ENCODE results near the gene OR1E1.
"Not testable (repeated sequence)": the region's sequence is repeated elsewhere in the genome, so short reads cannot be mapped to it uniquely, and the experiment has no call there.

Gene OR1E1, protein sequence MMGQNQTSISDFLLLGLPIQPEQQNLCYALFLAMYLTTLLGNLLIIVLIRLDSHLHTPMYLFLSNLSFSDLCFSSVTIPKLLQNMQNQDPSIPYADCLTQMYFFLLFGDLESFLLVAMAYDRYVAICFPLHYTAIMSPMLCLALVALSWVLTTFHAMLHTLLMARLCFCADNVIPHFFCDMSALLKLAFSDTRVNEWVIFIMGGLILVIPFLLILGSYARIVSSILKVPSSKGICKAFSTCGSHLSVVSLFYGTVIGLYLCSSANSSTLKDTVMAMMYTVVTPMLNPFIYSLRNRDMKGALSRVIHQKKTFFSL

DNA sequence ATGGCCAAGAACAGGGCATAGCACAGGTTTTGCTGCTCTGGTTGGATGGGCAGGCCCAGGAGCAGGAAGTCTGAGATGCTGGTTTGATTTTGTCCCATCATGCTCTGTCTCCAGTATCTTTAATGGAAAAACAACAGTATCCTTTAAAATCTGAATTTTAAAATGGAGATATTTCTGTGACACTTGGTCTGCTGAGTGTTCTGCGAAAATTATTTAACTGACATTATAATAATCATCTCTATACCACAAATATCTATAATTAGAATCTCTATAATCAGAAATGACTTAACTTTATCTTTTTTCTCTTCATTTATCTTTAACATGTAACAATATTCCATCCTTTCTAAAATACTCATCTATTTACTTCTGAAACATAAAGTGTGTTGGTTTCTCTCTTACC is at the start of gene OR1E1:
OR1E1 (minus strand) TSS at position 101 of the 400 bp plus-strand sequence; CDS start at position 101, 0 bp downstream.
- Histone ChIP-seq H3K9me3 (ENCODE audit: low read depth, low read length) (no peaks in the 10 kb centered on the region), H3K36me3 (ENCODE audit: insufficient read depth, low read length) (no peaks in the 10 kb centered on the region), H3K4me3 (no peak within 1 kb of the TSS), H3K27ac (no peak within 1 kb of the TSS), H3K9ac (ENCODE audit: insufficient read length) (no peak within 1 kb of the TSS)
- no peak for DNase-seq (ENCODE audit: low read depth, low spot score)
- TF ChIP-seq POLR2AphosphoS5 (IDR thresholded peaks at IDR 0.05; ENCODE audit: borderline replicate concordance, low read depth, low read length) (no peak), FOXP2 (optimal IDR thresholded peaks at IDR 0.05; ENCODE audit: control extremely low read depth, extremely low read length, insufficient read depth) (no peak), EZH2 (IDR thresholded peaks at IDR 0.05) (no peak)

GRCh38 chr17:3447625-3448024 is 49.4 kb upstream of the OR1E1 start:
- DNase-seq (ENCODE audit: low read depth, low spot score), result no peak
- TF ChIP-seq FOXP2 (optimal IDR thresholded peaks at IDR 0.05; ENCODE audit: control extremely low read depth, extremely low read length, insufficient read depth), result no peak
- TF ChIP-seq EZH2 (IDR thresholded peaks at IDR 0.05), result no peak
- no peak for TF ChIP-seq POLR2AphosphoS5 (IDR thresholded peaks at IDR 0.05; ENCODE audit: borderline replicate concordance, low read depth, low read length)
- Histone ChIP-seq H3K9ac (ENCODE audit: insufficient read length) (no peak overlapping the region), H3K4me3 (no peak overlapping the region), H3K9me3 (ENCODE audit: low read depth, low read length) (no peaks in the 10 kb centered on the region), H3K36me3 (ENCODE audit: insufficient read depth, low read length) (no peaks in the 10 kb centered on the region), H3K27ac (no peak overlapping the region)

GRCh38 chr17:3440451-3440850 is 42.2 kb upstream of the OR1E1 start:
- Histone ChIP-seq H3K9me3 (ENCODE audit: low read depth, low read length) (no peaks in the 10 kb centered on the region), H3K9ac (ENCODE audit: insufficient read length) (no peak overlapping the region), H3K4me3 (no peak overlapping the region), H3K27ac (no peak overlapping the region), H3K36me3 (ENCODE audit: insufficient read depth, low read length) (no peaks in the 10 kb centered on the region)
- no peak for DNase-seq (ENCODE audit: low read depth, low spot score)
- TF ChIP-seq EZH2 (IDR thresholded peaks at IDR 0.05) (no peak), POLR2AphosphoS5 (IDR thresholded peaks at IDR 0.05; ENCODE audit: borderline replicate concordance, low read depth, low read length) (no peak), FOXP2 (optimal IDR thresholded peaks at IDR 0.05; ENCODE audit: control extremely low read depth, extremely low read length, insufficient read depth) (no peak)

- DNase-seq (ENCODE audit: low read depth, low spot score), result no peak
- no peaks in the 10 kb centered on the region for H3K36me3 ChIP-seq (ENCODE audit: insufficient read depth, low read length)
These were observed 40.2 kb upstream of the OR1E1 start for GRCh38 chr17:3438368-3438767.

DNA sequence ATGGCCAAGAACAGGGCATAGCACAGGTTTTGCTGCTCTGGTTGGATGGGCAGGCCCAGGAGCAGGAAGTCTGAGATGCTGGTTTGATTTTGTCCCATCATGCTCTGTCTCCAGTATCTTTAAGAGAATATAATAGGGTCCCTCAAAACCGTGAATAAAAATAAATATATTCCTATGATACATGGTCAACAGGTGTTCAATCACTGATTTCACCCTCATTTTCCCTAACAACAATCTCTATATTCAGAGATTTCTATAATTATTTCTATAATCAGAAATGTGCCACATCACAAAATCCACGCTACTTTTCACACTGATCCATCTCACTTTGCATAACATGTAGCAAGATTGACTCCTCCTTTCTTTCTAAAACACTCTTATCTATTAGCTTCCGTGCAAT is 35.5 kb upstream of the OR1E1 start, which contains the start of gene OR1E2:
OR1E2 (minus strand) TSS at position 101 of the 400 bp plus-strand sequence; CDS start at position 101, 0 bp downstream.
- no peak within 1 kb of the TSS for H3K27ac ChIP-seq
- TF ChIP-seq EZH2 (IDR thresholded peaks at IDR 0.05), result no peak
- no peak for TF ChIP-seq POLR2AphosphoS5 (IDR thresholded peaks at IDR 0.05; ENCODE audit: borderline replicate concordance, low read depth, low read length)
- TF ChIP-seq FOXP2 (optimal IDR thresholded peaks at IDR 0.05; ENCODE audit: control extremely low read depth, extremely low read length, insufficient read depth), result no peak
- no peak within 1 kb of the TSS for H3K4me3 ChIP-seq
- H3K36me3 ChIP-seq (ENCODE audit: insufficient read depth, low read length), result no peaks in the 10 kb centered on the region
- H3K9me3 ChIP-seq (ENCODE audit: low read depth, low read length), result no peaks in the 10 kb centered on the region
- H3K9ac ChIP-seq (ENCODE audit: insufficient read length), result no peak within 1 kb of the TSS
- no peak for DNase-seq (ENCODE audit: low read depth, low spot score)

More at GRCh38 chr17:3438368-3438767, 40.2 kb upstream of the OR1E1 start:
- no peak overlapping the region for H3K4me3 ChIP-seq
- no peaks in the 10 kb centered on the region for H3K9me3 ChIP-seq (ENCODE audit: low read depth, low read length)
- TF ChIP-seq FOXP2 (optimal IDR thresholded peaks at IDR 0.05; ENCODE audit: control extremely low read depth, extremely low read length, insufficient read depth) (no peak), POLR2AphosphoS5 (IDR thresholded peaks at IDR 0.05; ENCODE audit: borderline replicate concordance, low read depth, low read length) (no peak), EZH2 (IDR thresholded peaks at IDR 0.05) (no peak)
- H3K9ac ChIP-seq (ENCODE audit: insufficient read length), result no peak overlapping the region
- H3K27ac ChIP-seq, result no peak overlapping the region

GRCh38 chr17:3433215-3433614 is 35.0 kb upstream of the OR1E1 start:
- H3K27ac ChIP-seq; DNase-seq (ENCODE audit: low read depth, low spot score); H3K9ac ChIP-seq (ENCODE audit: insufficient read length); H3K9me3 ChIP-seq (ENCODE audit: low read depth, low read length); H3K36me3 ChIP-seq (ENCODE audit: insufficient read depth, low read length); H3K4me3 ChIP-seq: not testable (repeated sequence)

GRCh38 chr17:3418222-3418621 is 20.0 kb upstream of the OR1E1 start:
- Histone ChIP-seq H3K36me3 (ENCODE audit: insufficient read depth, low read length) (no peaks in the 10 kb centered on the region), H3K9ac (ENCODE audit: insufficient read length) (no peak overlapping the region), H3K4me3 (no peak overlapping the region), H3K9me3 (ENCODE audit: low read depth, low read length) (no peaks in the 10 kb centered on the region), H3K27ac (no peak overlapping the region)
- no peak for DNase-seq (ENCODE audit: low read depth, low spot score)
- no peak for TF ChIP-seq EZH2 (IDR thresholded peaks at IDR 0.05)
- no peak for TF ChIP-seq POLR2AphosphoS5 (IDR thresholded peaks at IDR 0.05; ENCODE audit: borderline replicate concordance, low read depth, low read length)
- no peak for TF ChIP-seq FOXP2 (optimal IDR thresholded peaks at IDR 0.05; ENCODE audit: control extremely low read depth, extremely low read length, insufficient read depth)

- no peak for DNase-seq (ENCODE audit: low read depth, low spot score)
- Histone ChIP-seq H3K4me3 (no peak overlapping the region), H3K9ac (ENCODE audit: insufficient read length) (no peak overlapping the region), H3K36me3 (ENCODE audit: insufficient read depth, low read length) (no peaks in the 10 kb centered on the region), H3K27ac (no peak overlapping the region), H3K9me3 (ENCODE audit: low read depth, low read length) (no peaks in the 10 kb centered on the region)
- no peak for TF ChIP-seq POLR2AphosphoS5 (IDR thresholded peaks at IDR 0.05; ENCODE audit: borderline replicate concordance, low read depth, low read length)
- TF ChIP-seq EZH2 (IDR thresholded peaks at IDR 0.05), result no peak
- no peak for TF ChIP-seq FOXP2 (optimal IDR thresholded peaks at IDR 0.05; ENCODE audit: control extremely low read depth, extremely low read length, insufficient read depth)
These were observed 17.4 kb upstream of the OR1E1 start for GRCh38 chr17:3415610-3416009.

- not testable (repeated sequence) for H3K36me3 ChIP-seq (ENCODE audit: insufficient read depth, low read length); H3K9ac ChIP-seq (ENCODE audit: insufficient read length); H3K9me3 ChIP-seq (ENCODE audit: low read depth, low read length); DNase-seq (ENCODE audit: low read depth, low spot score); H3K4me3 ChIP-seq; H3K27ac ChIP-seq
These were observed 14.0 kb upstream of the OR1E1 start for GRCh38 chr17:3412216-3412615.
